Measurements from ENCODE around the gene INHBC.

GRCh38 chr12:57385586-57385985, 49.0 kb upstream of the INHBC start:
- TF ChIP-seq, protein P1, sequence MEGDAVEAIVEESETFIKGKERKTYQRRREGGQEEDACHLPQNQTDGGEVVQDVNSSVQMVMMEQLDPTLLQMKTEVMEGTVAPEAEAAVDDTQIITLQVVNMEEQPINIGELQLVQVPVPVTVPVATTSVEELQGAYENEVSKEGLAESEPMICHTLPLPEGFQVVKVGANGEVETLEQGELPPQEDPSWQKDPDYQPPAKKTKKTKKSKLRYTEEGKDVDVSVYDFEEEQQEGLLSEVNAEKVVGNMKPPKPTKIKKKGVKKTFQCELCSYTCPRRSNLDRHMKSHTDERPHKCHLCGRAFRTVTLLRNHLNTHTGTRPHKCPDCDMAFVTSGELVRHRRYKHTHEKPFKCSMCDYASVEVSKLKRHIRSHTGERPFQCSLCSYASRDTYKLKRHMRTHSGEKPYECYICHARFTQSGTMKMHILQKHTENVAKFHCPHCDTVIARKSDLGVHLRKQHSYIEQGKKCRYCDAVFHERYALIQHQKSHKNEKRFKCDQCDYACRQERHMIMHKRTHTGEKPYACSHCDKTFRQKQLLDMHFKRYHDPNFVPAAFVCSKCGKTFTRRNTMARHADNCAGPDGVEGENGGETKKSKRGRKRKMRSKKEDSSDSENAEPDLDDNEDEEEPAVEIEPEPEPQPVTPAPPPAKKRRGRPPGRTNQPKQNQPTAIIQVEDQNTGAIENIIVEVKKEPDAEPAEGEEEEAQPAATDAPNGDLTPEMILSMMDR (IDR thresholded peaks at IDR 0.05; ENCODE audit: insufficient read depth, low read length, poor library complexity, severe bottlenecking), result no peak
- TF ChIP-seq EZH2phosphoT487 (conservative IDR thresholded peaks at IDR 0.05; ENCODE audit: low read length), result no peak

All from SU-DHL-6 (cell line).